GM21447 (cell line): ENCODE measurements around the gene RGS14.
"Not testable (repeated sequence)": the region's sequence is repeated elsewhere in the genome, so short reads cannot be mapped to it uniquely, and the experiment has no call there.

Experiments
- ATAC-seq: cut with Tn5 transposase; IDR thresholded peaks from one replicate; pipeline ENCODE4 v1.9.1; 2021; ENCODE audit not compliant: unreplicated experiment

Gene RGS14

GRCh38 chr5:177327539-177328522, 29.9 kb upstream of the RGS14 start:
- no peak for ATAC-seq

- no peak for ATAC-seq
Measured at GRCh38 chr5:177328545-177329231, 29.0 kb upstream of the RGS14 start.

GRCh38 chr5:177329883-177330282, 27.8 kb upstream of the RGS14 start:
- ATAC-seq = no peak

GRCh38 chr5:177330991-177331842, 26.5 kb upstream of the RGS14 start:
- no peak for ATAC-seq

- no peak for ATAC-seq
Measured at GRCh38 chr5:177332031-177332895, 25.5 kb upstream of the RGS14 start.

GRCh38 chr5:177332896-177333260, 24.8 kb upstream of the RGS14 start:
- no peak for ATAC-seq

GRCh38 chr5:177333420-177334154, 24.1 kb upstream of the RGS14 start:
- no peak for ATAC-seq

- ATAC-seq = no peak
Measured at GRCh38 chr5:177334155-177334551, 23.6 kb upstream of the RGS14 start.

GRCh38 chr5:177334781-177335700, 22.7 kb upstream of the RGS14 start:
- no peak for ATAC-seq

GRCh38 chr5:177335701-177336065, 22.0 kb upstream of the RGS14 start:
- ATAC-seq = no peak

GRCh38 chr5:177336112-177336511, 21.6 kb upstream of the RGS14 start:
- ATAC-seq = no peak

GRCh38 chr5:177336603-177337494, 20.9 kb upstream of the RGS14 start:
- no peak for ATAC-seq

- ATAC-seq = no peak
Measured at GRCh38 chr5:177338251-177339106, 19.2 kb upstream of the RGS14 start.

- ATAC-seq = no peak
Measured at GRCh38 chr5:177339107-177339638, 18.6 kb upstream of the RGS14 start.

- ATAC-seq = not testable (repeated sequence)
Measured at GRCh38 chr5:177343000-177343399, 14.7 kb upstream of the RGS14 start.

- ATAC-seq = no peak
Measured at GRCh38 chr5:177343777-177344176, 13.9 kb upstream of the RGS14 start.
